ENCODE data around the gene MAP2. TPM values are rescaled to one million over a fixed set of nuclear protein-coding genes. Genes with fewer than 3 reads are reported as not detected.

Gene MAP2
- total and polyA plus RNA-seq, 2 of the 8 experiments (the other 6 are each of a cell fraction or from before 2014, with no cell fraction given): 5.9 to 9.4 TPM

GRCh38 chr2:209600341-209601171 is 176.7 kb downstream of the MAP2 start (continued):
- TF ChIP-seq SIRT6 (IDR thresholded peaks at IDR 0.05; ENCODE audit: low read length): no peak
- TF ChIP-seq MAFK (IDR thresholded peaks at IDR 0.05; ENCODE audit: low read depth, low read length): no peak
- TF ChIP-seq CTCF (IDR thresholded peaks at IDR 0.05; ENCODE audit: control extremely low read depth in 1 of 3, insufficient read depth in 1 of 3, low read depth in 1 of 3, low read length in 3 of 3): no peak
- TF ChIP-seq, protein P1, sequence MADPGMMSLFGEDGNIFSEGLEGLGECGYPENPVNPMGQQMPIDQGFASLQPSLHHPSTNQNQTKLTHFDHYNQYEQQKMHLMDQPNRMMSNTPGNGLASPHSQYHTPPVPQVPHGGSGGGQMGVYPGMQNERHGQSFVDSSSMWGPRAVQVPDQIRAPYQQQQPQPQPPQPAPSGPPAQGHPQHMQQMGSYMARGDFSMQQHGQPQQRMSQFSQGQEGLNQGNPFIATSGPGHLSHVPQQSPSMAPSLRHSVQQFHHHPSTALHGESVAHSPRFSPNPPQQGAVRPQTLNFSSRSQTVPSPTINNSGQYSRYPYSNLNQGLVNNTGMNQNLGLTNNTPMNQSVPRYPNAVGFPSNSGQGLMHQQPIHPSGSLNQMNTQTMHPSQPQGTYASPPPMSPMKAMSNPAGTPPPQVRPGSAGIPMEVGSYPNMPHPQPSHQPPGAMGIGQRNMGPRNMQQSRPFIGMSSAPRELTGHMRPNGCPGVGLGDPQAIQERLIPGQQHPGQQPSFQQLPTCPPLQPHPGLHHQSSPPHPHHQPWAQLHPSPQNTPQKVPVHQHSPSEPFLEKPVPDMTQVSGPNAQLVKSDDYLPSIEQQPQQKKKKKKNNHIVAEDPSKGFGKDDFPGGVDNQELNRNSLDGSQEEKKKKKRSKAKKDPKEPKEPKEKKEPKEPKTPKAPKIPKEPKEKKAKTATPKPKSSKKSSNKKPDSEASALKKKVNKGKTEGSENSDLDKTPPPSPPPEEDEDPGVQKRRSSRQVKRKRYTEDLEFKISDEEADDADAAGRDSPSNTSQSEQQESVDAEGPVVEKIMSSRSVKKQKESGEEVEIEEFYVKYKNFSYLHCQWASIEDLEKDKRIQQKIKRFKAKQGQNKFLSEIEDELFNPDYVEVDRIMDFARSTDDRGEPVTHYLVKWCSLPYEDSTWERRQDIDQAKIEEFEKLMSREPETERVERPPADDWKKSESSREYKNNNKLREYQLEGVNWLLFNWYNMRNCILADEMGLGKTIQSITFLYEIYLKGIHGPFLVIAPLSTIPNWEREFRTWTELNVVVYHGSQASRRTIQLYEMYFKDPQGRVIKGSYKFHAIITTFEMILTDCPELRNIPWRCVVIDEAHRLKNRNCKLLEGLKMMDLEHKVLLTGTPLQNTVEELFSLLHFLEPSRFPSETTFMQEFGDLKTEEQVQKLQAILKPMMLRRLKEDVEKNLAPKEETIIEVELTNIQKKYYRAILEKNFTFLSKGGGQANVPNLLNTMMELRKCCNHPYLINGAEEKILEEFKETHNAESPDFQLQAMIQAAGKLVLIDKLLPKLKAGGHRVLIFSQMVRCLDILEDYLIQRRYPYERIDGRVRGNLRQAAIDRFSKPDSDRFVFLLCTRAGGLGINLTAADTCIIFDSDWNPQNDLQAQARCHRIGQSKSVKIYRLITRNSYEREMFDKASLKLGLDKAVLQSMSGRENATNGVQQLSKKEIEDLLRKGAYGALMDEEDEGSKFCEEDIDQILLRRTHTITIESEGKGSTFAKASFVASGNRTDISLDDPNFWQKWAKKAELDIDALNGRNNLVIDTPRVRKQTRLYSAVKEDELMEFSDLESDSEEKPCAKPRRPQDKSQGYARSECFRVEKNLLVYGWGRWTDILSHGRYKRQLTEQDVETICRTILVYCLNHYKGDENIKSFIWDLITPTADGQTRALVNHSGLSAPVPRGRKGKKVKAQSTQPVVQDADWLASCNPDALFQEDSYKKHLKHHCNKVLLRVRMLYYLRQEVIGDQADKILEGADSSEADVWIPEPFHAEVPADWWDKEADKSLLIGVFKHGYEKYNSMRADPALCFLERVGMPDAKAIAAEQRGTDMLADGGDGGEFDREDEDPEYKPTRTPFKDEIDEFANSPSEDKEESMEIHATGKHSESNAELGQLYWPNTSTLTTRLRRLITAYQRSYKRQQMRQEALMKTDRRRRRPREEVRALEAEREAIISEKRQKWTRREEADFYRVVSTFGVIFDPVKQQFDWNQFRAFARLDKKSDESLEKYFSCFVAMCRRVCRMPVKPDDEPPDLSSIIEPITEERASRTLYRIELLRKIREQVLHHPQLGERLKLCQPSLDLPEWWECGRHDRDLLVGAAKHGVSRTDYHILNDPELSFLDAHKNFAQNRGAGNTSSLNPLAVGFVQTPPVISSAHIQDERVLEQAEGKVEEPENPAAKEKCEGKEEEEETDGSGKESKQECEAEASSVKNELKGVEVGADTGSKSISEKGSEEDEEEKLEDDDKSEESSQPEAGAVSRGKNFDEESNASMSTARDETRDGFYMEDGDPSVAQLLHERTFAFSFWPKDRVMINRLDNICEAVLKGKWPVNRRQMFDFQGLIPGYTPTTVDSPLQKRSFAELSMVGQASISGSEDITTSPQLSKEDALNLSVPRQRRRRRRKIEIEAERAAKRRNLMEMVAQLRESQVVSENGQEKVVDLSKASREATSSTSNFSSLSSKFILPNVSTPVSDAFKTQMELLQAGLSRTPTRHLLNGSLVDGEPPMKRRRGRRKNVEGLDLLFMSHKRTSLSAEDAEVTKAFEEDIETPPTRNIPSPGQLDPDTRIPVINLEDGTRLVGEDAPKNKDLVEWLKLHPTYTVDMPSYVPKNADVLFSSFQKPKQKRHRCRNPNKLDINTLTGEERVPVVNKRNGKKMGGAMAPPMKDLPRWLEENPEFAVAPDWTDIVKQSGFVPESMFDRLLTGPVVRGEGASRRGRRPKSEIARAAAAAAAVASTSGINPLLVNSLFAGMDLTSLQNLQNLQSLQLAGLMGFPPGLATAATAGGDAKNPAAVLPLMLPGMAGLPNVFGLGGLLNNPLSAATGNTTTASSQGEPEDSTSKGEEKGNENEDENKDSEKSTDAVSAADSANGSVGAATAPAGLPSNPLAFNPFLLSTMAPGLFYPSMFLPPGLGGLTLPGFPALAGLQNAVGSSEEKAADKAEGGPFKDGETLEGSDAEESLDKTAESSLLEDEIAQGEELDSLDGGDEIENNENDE (IDR thresholded peaks at IDR 0.05; ENCODE audit: insufficient replicate concordance, low read length): no peak
- no peak for TF ChIP-seq RXRA (IDR thresholded peaks at IDR 0.05; ENCODE audit: insufficient read depth, low read depth, low read length)

Data from H1 (cell line).